Stimulated activated naive CD8-positive, alpha-beta T cell treated with anti-CD3 and anti-CD28 coated beads, Interleukin-15, Interleukin-2, amounts not matched to agents 100 U/mL and 50 U/mL, for 24 hours (primary cell): Measurements from ENCODE around the gene LRP1B.

Experiments used
- ATAC-seq: fragments of 150-1000 bp; cut with Tn5 transposase; one replicate; pipeline ENCODE4 v1.10.0; 2021
- DNase-seq: peaks from one replicate; pipeline ENCODE4 v3.0.0; 2021

The LRP1B gene

DNA sequence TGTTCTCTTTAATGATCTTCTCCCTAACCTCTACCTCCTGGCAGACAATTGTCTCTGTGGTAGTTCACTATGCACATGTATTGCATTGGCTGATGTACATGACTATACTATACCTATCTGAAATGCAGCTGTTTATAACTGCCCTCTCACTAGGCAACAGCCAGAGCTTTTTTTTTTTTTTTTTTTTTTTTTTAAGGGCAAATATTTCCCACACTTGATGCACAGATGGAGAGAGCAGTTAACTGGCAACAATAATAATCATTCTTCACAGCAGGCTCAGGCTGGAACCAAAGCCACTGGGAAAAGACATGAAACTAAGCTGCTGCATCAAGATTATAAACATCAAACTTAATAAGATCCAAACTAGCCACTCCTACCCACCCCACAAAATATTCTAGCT, 707.7 kb downstream of the LRP1B start:
- DNase-seq: no peak
- no peak for ATAC-seq

DNA sequence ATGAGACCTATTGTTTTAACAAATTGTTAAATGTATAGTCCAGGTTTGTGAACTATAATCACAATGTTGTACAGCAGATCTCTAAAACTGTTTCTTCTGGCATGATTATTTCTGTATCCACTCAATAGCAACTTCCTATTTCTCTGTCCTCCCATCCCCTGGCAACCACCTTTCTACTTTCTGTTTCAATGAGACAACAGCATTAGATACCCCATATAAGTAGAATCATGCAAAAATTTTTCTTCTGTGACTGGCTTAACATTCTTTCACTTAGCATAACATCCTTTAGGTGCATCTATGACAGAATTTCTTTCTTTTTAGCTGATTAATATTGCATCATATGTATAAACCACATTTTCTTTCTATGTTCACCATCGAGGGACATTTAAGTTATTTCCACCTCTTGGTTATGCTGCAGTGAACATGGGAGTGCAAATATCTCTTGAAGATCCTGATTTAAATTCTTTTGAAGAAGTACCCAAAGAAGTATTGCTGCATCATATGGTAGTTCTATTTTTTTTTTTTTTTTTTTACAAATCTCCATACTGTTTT, 713.5 kb downstream of the LRP1B start:
- ATAC-seq: no peak

DNA sequence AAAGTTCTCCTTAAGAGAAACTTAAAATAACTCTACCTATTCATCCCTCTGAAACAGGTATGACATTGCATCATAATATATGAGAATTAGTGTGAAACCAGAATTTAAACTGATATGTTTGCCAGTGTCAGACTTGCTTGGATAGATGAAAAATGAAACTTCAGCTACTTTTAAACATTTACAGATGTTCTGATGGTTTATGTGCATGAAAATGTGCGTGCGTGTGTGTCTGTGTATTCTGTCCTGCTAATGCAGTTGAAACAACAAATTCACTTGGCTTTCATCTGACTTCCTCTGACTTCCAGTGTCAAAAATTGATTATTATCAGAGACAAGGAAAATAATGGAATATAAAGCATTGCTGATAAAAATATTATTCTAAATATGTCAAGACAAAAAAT, 719.4 kb downstream of the LRP1B start:
- ATAC-seq: no peak
- DNase-seq: no peak

More for the DNA sequence above, 713.5 kb downstream of the LRP1B start:
- DNase-seq: no peak

DNA sequence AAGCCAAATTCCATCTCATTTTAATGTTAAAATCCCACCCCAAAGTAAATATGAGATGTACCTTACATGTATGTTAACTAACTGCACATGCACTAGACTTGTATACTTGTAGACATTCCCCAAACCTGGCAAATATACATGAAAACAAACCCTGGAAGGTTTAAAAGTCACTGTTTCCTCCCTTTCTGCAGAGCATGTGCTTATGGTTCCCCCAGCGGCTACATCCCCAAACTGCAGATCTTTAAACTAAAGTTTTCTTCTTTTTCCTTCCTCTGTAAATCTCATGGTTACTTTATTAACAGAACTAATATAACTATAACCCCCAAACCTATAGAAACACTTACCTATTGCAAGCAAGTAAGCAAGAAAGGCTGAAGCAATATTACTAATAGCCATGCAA, 731.5 kb downstream of the LRP1B start:
- DNase-seq: no peak
- ATAC-seq: no peak

DNA sequence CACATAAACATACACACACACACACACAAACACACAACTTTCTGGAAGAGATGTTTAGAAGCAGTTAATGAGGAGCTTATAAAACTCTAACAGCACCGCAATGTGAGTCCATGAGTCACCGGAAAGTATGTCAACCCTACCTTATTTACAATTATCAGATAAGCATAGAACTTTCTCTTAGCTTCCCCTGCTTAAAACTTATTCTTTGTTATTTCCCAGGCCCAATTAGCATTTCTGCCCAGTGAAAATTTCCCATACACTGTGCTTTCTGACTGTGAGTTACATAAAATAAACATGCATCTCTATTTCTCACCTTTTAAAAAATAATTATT, 737.6 kb downstream of the LRP1B start:
- ATAC-seq (no peak), DNase-seq (no peak)

DNA sequence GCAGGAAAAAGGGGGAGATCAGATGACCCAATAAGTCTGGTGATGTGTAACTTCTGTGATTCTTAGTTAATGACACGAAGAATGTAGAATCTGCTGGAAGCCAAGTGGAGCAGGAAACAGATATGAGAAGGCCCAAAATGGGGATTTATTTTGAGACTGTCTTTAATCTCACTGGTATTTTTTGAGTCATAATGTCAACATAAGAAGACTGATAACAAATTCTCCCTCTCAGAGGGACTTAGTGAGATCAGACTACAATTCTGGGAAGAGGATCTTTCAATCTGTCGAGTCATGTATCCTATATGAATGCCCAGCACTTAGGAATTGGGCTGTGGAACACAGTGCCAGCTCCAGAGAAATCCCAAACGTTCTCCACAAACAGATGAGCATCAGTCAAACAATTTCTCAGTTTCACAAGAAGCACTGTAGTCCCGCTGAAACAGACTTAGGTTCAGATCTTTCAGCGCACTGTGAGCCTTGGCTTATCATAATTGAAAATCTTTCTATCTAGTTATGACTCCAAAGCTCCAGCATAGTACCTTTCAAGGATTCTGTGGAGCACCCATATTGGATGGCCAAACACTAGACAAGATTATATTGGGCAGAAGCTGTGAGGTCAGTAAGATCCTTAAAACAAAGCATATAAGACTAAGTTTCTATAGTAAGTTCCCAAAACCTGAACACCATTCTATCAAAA, 738.2 kb downstream of the LRP1B start:
- ATAC-seq: no peak
- DNase-seq: no peak

DNA sequence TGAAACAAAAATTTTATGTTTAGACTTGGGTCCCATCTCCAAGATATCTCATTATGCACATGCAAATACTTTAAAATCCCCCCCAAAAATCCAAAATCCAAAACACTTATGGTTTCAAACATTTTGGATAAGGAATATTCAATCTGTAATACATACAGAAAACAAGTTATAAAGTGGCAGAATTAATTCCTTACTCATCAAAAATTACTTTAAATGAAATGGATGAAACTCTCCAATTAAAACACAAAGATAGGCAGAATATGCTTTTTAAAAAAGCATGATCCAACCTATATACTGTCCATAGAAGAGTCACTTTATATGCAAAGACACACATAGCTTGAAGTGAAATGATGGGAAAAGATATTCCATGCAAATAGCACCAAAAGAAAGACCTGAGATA, 744.6 kb downstream of the LRP1B start:
- ATAC-seq (no peak), DNase-seq (no peak)

DNA sequence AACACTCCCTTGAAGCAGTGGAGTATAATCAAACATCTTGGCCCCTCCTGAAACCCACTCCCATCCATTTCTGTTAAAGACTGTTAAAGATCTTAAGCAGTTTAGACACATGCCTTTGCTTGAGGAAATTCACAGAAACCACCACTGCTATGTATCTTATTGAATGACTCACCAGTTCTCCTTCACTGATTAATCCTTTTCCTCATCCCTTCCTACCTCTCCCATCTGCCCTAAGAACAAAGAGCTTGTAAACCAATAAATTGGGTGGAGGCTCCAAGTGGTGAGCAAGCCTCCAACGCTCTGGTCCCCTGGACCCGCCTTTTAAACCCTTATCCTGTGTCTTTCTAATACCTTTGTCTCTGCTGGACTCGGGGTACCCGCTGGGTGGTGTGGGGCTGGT, 746.1 kb downstream of the LRP1B start:
- DNase-seq (no peak), ATAC-seq (no peak)

DNA sequence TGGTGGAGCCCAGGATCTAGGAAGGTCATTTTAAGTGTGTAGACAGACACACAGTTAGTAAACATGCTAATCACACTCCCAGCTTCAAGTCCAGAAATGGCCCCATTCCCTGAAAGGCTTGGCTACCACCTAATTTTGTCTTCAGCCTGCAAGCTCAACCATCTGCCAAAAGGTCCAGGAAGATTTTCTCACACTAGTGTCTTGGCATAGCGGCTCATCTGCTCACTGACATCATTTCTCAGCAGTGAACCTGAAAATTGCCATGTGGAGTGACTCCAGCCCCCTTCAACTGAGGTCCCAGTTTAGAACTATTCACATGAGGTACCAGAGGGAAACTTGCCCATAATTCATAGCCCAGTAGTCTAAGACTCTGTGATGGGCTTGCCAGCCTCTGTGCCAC, 748.9 kb downstream of the LRP1B start:
- DNase-seq (no peak), ATAC-seq (no peak)

DNA sequence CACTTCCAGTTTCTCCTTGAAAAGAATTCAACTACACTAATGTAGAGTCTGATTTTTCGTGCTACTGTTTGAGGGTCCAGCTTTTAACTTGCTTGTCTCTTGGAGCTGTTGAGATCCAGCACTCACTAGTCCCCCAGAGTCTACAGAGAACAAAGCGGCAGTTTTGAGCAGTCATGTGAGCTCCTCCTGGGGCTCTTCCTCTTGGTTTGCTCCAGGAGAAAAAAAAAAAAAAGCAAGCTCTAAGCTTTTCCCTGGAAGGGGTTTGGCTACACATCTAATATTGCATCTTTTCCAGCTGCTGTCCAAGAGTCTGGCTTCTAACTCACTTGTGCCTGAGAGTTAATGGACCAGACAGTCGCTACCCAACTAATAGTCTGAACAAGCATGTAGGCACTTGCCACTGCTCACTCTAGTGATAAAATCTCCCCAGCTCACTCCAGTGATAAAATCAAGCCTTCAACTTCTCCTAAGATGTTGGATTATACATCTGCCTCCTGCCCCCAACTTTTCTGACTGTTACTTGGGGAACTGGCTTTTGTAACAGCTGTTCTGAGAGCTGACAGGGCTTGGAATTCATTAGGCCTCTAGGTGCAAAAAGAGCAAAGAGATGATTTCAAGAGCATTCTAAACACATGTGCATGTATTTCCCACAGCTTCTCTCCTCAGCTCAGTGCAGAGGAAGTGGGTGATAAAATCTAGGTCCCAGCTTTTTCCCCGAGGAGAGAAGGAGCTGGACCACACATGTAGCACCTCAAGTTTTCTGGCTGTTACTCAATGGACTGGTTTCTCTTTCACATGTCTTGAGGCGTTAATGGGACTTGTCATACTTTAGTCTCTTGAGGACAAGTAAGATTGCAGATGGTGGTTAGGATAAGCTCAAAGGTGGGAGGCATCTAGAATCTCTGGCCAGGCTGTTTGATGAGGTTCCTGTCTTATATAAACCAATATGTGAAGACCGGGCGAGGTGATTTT, 750.5 kb downstream of the LRP1B start:
- ATAC-seq: no peak
- no peak for DNase-seq

DNA sequence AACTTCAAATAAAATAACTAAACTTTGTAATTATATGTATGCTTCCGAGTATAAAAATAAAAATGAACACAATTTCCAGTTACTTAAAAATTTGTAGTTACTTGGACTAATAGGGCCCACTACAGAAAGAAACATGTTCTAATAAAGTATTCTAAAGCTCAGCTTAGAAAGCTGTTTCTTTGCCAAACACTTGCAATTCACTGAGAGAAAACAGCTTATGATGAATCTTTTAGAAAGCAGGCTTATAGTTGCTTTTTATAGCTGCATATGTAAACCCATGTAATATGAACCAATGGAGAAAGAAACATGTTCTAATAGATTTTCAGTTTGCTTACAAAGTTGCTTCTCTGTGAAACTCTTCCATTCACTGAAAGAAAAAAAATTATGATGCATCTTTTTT, 766.0 kb downstream of the LRP1B start:
- DNase-seq (no peak), ATAC-seq (no peak)

DNA sequence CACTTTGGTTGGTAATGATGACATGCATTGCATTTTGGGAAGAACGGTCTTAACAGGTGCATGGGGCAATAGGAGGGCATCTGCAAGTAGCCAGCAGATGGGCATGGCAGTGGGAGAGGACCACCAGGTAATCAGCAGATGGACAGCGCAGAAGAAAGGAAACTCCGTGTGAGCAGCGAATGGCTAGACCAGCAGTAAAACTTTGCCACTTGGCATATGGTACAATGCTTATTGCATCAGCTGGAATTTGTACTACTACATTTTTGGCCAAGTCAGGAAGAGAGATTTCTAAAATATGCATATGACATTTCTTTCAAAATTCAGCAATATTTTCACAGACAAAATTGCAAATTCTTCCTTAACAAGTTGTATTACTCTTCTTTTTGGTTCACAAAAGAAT, 768.5 kb downstream of the LRP1B start:
- DNase-seq (no peak), ATAC-seq (no peak)

DNA sequence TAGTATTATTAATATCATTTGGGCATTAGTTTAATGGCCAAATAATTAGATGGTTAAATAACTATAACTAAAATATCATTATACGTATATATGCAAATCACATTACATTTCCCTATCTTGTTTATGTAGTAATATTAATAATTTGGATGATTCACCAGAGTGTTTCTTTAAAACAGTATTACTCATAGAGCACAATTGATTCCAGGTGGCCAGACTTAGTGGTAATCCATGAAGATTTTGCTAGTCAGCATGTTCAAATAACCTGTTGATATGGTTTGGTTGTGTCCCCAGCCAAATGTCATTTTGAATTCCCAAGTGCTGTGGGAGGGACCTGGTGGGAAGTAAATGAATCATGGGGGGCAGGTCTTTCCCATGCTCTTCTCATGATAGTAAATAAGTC, 782.3 kb downstream of the LRP1B start:
- DNase-seq (no peak), ATAC-seq (no peak)

DNA sequence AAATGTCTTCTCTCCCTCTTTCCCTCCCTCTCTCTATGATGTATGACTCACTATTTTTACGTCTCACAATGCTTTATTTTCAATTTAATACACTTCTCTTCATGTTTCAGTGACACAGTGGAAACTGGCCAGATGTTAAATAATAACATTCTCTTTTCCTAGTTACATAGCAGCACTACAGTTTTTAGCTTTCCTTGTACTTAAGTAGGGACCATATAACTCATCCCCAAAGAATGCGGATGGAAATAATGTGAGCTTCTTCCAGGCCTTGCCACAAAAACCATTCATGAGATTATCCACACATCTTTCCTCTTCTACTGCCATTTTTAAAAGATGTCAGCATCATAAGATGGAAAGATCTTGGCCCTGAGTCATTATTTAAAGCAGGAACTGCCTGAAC, 789.4 kb downstream of the LRP1B start:
- no peak for ATAC-seq

DNA sequence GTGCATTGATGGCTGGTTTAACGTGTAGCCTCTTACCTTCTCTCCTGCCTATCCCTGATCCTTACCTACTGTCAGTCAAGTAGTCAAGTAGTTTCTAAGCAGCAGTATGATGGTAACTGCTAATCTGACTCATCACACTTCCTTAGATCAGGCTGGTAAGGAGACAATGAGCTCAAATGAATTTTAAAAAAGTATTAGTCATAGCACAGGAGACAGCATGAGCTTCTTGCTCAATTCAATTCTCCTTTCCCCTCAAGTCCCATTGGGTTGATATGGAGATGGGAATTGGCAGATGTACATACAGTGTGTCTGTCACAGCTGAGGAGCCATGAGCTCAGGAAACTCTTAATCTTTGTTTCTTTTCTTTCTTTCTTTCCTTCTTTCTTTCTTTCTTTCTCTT, 799.7 kb downstream of the LRP1B start:
- ATAC-seq (no peak), DNase-seq (no peak)

More for the DNA sequence above, 789.4 kb downstream of the LRP1B start:
- no peak for DNase-seq

DNA sequence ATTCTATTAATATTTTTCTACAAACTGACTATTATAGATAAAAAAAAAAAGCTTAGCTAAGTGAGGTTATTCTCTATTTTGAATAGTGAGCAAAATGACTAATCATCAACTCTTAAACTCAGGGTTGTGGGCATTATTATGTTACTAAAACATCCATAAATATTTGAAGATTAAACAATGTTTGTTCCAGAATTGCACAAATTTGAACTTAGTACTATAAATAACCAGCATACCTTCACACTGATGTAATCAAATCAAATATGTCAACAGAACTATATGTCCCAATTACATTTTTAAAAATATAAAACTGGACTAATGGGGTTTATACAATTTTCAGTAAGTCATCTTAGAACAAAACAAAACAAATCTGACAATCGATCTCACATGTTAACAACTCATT, 800.9 kb downstream of the LRP1B start:
- no peak for ATAC-seq
- no peak for DNase-seq

DNA sequence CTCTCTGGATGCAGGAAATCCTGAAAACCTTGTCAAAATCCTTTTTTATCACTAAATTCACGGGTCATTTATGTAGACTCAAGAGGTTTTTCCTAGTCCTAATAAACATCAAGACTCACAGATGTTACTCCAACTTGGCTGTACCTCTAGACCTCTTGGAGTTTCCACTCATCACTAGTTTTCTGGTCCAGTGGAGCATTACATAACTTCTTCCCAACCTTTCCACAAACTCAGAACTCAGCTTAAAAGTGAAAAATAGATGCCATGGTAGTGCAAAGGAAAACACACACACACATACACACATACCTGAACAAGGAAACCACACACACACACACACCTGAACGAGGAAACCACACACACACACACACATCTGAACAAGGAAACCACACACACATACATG, 807.2 kb downstream of the LRP1B start:
- DNase-seq (no peak), ATAC-seq (no peak)

DNA sequence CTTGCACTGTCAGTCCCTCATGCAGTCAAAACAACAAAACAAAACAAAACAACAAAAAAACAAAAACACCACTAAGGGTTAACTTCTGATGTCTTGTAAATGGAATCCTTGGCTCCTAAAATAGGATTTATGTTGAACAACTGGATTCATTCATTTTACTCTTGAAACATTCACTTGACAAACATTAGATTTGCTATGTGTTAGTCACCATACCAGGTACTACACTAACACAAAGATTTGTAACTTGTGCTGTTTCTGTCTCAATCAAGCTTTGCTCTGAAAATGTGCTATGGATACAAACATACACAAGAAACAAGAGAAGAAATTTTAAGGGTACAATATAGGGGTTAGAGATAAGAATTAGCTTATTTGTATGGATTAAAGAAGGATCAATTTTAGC, 812.8 kb downstream of the LRP1B start:
- DNase-seq (no peak), ATAC-seq (no peak)

DNA sequence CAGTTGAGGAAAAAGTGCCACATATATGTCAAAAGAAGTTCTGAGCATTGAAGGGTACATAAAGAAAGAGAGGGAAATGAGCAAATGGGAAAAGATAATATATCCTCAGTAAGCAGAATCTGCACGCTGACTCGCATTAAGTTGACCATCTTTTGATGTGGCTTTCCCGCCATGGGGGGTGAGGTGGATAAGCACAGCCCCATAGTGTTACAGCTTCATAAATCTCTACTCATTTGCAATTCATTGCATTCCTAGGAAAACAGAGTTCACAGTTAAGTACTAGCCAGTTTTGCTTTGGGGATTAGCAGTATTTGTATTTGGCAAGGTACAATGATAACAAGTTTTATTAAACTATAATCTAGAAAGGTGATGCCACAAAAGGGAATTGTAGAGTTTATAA, 814.2 kb downstream of the LRP1B start:
- no peak for DNase-seq
- ATAC-seq: no peak

DNA sequence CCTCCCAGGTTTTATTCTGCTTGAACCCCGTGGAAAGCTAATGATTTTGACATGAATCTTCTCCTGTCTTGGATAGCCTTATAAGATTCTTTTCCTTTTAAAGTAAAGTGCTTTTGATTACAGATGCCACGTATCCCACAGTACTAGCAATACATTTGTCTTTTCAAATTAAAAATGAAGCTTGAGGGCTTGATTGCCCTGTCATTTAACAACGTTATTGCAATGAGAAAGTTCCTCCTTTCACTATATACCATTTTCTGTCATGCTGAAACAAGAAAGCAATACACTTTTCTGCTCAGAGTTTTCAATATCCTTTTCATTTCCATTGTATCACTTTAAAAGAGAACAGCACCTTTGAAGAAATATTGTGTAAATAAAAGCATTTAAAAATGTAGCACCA, 814.7 kb downstream of the LRP1B start:
- DNase-seq (no peak), ATAC-seq (no peak)

DNA sequence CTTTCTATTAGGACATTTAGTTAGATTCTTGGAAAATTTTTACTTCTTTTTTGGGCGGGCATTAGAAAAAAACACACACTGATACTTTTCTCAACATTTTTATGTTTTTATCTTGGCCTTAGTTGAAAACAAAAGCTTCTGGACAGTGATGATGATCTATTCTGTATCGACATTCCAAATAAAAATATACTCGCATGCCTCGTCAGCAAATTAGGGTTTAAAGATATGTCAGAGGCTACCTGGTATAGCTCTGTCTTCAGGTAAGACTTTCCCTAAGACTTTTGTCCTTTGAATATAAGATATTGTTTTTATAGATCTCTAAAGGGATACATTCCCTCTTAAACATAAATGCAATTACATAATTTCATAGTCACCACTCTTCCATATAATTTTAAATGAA, 816.8 kb downstream of the LRP1B start:
- DNase-seq (no peak), ATAC-seq (no peak)

DNA sequence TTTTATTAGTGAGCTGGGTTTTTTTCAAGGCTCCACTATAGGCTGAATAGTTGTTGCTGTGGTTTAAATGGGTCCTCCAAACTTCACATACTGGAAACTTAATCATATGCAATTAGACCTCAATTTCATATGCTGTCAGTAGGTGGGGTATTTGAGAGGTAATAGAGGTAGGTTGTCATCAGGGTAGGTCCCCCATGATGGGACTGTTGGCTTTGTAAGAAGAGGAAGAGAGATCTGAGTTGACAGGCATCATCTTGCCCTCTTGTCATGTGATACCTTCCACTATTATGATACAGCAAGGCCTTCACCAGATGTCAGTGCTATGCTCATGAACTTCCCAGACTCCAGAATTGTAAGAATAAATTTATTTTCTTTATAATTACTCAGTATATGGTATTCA, 819.4 kb downstream of the LRP1B start:
- DNase-seq: no peak
- ATAC-seq: no peak

DNA sequence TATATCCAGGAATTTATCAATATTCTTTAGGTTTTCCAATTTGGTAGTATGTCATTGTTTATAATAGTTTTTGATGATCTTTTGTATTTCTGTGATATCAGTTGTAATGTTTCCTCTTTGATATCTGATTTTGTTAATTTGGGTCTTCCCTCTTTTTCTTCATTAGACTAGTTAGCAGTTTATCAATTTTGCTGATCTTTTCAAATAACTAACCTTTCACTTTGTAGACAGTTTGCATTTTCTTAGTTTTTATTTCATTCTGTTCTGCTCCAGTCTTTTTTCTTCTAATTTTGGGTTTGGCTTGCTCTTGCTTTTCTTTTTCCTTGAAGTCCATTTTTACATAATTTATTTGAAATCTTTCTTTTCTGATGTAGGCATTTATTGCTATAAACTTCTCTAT, 824.4 kb downstream of the LRP1B start:
- DNase-seq: no peak

DNA sequence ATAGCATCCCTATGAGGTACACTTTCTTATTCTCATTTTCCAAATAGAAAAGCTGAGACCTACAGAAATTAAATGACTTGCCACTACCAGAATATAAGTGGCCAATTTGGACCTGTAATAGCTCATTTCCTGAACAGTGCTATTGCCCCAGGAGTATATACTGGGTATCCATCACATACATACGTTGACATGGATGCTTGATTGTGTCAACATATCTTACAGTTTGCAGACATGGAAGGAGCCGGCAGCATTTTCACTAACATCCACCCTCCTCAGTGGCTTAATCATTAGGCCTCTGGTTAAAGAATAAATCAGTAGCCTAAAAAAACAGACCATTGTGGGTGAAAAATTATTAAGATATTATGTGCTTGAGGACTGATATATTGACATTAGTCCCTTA, 829.3 kb downstream of the LRP1B start:
- DNase-seq (no peak), ATAC-seq (no peak)

More for the DNA sequence above, 824.4 kb downstream of the LRP1B start:
- no peak for ATAC-seq
